SK-N-SH treated with all-trans-retinoic acid at 6 μM for 48 hours (cell line): ENCODE data around the gene KIAA0513.

Experiments
- ATAC-seq: fragments of 200-7000 bp; cut with Tn5 transposase; 3 replicates; pipeline ENCODE4 v1.9.1; 2020; ENCODE audit warnings: mild to moderate bottlenecking, moderate library complexity
- ARNTL ChIP-seq: fragments of 450-650 bp; formaldehyde crosslinking; IDR thresholded peaks from 2 replicates; pipeline ENCODE4 v1.5.0; 2020; ENCODE audit warnings: low read depth, mild to moderate bottlenecking, moderate library complexity, borderline replicate concordance
- BACH2 ChIP-seq: fragments of 250-450 bp; sonication (Bioruptor Pico); IDR thresholded peaks from 2 replicates; pipeline ENCODE4 v1.9.0; 2021; ENCODE audit warnings: mild to moderate bottlenecking, borderline replicate concordance
- CREB5 ChIP-seq: fragments of 250-450 bp; sonication (Bioruptor Pico); IDR thresholded peaks from 2 replicates; pipeline ENCODE4 v1.5.1; 2020; ENCODE audit warnings: low read depth, mild to moderate bottlenecking, moderate library complexity
- CSDC2 ChIP-seq: fragments of 250-450 bp; sonication (Bioruptor Pico); IDR thresholded peaks from 2 replicates; pipeline ENCODE4 v1.5.0; 2020; ENCODE audit warnings: mild to moderate bottlenecking, moderate library complexity
- ESRRG ChIP-seq: fragments of 250-450 bp; sonication (Bioruptor Pico); IDR thresholded peaks from 2 replicates; pipeline ENCODE4 v1.6.1; 2021; ENCODE audit warnings: mild to moderate bottlenecking
- GLIS3 ChIP-seq: fragments of 250-450 bp; sonication (Bioruptor Pico); IDR thresholded peaks from 2 replicates; pipeline ENCODE4 v1.5.0; 2020; ENCODE audit warnings: mild to moderate bottlenecking, moderate library complexity
- OSR1 ChIP-seq: fragments of 250-450 bp; sonication (Bioruptor Pico); IDR thresholded peaks from 2 replicates; pipeline ENCODE4 v1.8.0; 2022; ENCODE audit warnings: moderate library complexity, mild to moderate bottlenecking, inconsistent platforms
- PPARA ChIP-seq: fragments of 250-450 bp; sonication (Bioruptor Pico); IDR thresholded peaks from 2 replicates; pipeline ENCODE4 v1.5.0; 2020; ENCODE audit warnings: mild to moderate bottlenecking, borderline replicate concordance
- RARB ChIP-seq: fragments of 250-450 bp; sonication (Bioruptor Pico); IDR thresholded peaks from 2 replicates; pipeline ENCODE4 v1.8.0; 2021; ENCODE audit warnings: mild to moderate bottlenecking, moderate library complexity
- SNAI2 ChIP-seq: fragments of 250-450 bp; sonication (Bioruptor Pico); IDR thresholded peaks from 2 replicates; pipeline ENCODE4 v1.5.0; 2020; ENCODE audit warnings: mild to moderate bottlenecking, moderate library complexity
- TOX ChIP-seq: fragments of 250-450 bp; sonication (Bioruptor Pico); IDR thresholded peaks from 2 replicates; pipeline ENCODE4 v1.8.0; 2021; ENCODE audit warnings: mild to moderate bottlenecking, moderate library complexity, borderline replicate concordance
- ZC3H10 ChIP-seq: fragments of 250-450 bp; sonication (Bioruptor Pico); IDR thresholded peaks from 2 replicates; pipeline ENCODE4 v1.5.1; 2021; ENCODE audit warnings: mild to moderate bottlenecking, moderate library complexity
- ZFP30 ChIP-seq: fragments of 450-650 bp; formaldehyde crosslinking; IDR thresholded peaks from 2 replicates; pipeline ENCODE4 v1.5.0; 2022; ENCODE audit warnings: mild to moderate bottlenecking, moderate library complexity
- ZNF565 ChIP-seq: fragments of 450-650 bp; formaldehyde crosslinking; conservative IDR thresholded peaks from 2 replicates; pipeline ENCODE4 v1.5.0; 2020; ENCODE audit warnings: low read depth, mild to moderate bottlenecking, moderate library complexity
- ZNF8 ChIP-seq: fragments of 450-650 bp; formaldehyde crosslinking; IDR thresholded peaks from 2 replicates; pipeline ENCODE4 v1.5.0; 2020; ENCODE audit warnings: mild to moderate bottlenecking, moderate library complexity
- TF ChIP-seq, protein P1 (sequence below): fragments of 250-450 bp; sonication (Bioruptor Pico); IDR thresholded peaks from 2 replicates; pipeline ENCODE4 v1.8.0; 2021; ENCODE audit warnings: low read depth, mild to moderate bottlenecking, moderate library complexity, borderline replicate concordance
- TF ChIP-seq, protein P2 (sequence below): fragments of 250-450 bp; sonication (Bioruptor Pico); IDR thresholded peaks from 2 replicates; pipeline ENCODE4 v1.8.0; 2020; ENCODE audit warnings: mild to moderate bottlenecking, moderate library complexity, borderline replicate concordance
- TF ChIP-seq, protein P3 (sequence below): fragments of 250-450 bp; sonication (Bioruptor Pico); IDR thresholded peaks from 2 replicates; pipeline ENCODE4 v1.5.1; 2021; ENCODE audit warnings: mild to moderate bottlenecking, moderate library complexity
- TF ChIP-seq, protein P4 (sequence below): fragments of 250-450 bp; sonication (Bioruptor Pico); IDR thresholded peaks from 2 replicates; pipeline ENCODE4 v1.5.0; 2020; ENCODE audit warnings: mild to moderate bottlenecking, moderate library complexity

KIAA0513 gene

GRCh38 chr16:85123891-85124635, 96.5 kb downstream of the KIAA0513 start:
- TF ChIP-seq CREB5 (no peak), OSR1 (CRISPR knock-in tag) (no peak)
- TF ChIP-seq, protein P1, sequence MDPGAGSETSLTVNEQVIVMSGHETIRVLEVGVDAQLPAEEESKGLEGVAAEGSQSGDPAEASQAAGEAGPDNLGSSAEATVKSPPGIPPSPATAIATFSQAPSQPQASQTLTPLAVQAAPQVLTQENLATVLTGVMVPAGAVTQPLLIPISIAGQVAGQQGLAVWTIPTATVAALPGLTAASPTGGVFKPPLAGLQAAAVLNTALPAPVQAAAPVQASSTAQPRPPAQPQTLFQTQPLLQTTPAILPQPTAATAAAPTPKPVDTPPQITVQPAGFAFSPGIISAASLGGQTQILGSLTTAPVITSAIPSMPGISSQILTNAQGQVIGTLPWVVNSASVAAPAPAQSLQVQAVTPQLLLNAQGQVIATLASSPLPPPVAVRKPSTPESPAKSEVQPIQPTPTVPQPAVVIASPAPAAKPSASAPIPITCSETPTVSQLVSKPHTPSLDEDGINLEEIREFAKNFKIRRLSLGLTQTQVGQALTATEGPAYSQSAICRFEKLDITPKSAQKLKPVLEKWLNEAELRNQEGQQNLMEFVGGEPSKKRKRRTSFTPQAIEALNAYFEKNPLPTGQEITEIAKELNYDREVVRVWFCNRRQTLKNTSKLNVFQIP (CRISPR knock-in tag), result no peak
- ATAC-seq, result peak; percentile 29

- no peak for ATAC-seq
- TF ChIP-seq BACH2 (peak; percentile 78; the same call in 1 of the 2 replicates), RARB (CRISPR knock-in tag) (no peak), ZNF565 (CRISPR knock-in tag) (no peak), ZNF8 (peak; percentile 93), ZFP30 (CRISPR knock-in tag) (no peak)
- TF ChIP-seq, all 23 proteins: peak for 2
These were observed 97.2 kb downstream of the KIAA0513 start for GRCh38 chr16:85124636-85125346.

DNA sequence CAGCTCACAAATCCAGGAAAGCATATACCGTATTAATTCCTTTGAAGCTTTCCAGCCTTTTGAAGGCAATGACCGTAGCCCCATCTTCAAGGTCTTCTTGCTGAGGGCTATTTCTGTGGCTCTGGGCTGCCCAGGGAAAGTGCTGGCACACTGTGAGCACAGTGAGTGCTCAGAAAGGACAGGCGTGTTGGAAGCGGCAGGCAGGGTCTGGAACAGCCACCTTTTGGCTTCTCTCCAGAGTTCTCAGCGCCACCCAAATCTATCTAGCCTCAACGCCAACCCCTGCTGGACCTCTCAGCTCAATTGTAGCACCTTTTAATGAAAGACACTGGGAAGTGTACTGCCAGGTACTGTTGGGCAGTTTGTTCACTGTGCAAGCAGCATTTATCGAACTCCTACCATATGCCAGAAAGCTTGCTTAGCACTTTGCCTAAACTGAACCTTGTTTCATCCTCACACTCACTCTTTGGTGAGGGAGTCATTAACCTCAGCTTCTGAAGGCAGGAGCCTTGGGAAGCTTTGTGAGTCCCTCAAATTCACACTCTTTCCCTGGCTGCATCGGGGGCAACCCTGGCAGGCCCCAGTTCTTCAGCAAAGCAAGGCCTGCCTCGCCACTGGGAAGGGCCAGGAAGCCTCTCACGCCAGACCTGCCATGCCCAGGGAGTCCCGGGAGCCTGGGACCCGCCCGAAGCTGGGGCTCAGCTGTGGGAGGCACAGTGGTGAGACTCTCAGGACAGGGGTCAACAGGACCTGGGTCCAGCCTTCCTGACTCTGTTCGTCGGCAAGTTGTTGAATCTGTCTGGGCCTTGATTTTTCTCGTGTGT, 98.2 kb downstream of the KIAA0513 start:
- no peak for ATAC-seq
- TF ChIP-seq, protein P2, sequence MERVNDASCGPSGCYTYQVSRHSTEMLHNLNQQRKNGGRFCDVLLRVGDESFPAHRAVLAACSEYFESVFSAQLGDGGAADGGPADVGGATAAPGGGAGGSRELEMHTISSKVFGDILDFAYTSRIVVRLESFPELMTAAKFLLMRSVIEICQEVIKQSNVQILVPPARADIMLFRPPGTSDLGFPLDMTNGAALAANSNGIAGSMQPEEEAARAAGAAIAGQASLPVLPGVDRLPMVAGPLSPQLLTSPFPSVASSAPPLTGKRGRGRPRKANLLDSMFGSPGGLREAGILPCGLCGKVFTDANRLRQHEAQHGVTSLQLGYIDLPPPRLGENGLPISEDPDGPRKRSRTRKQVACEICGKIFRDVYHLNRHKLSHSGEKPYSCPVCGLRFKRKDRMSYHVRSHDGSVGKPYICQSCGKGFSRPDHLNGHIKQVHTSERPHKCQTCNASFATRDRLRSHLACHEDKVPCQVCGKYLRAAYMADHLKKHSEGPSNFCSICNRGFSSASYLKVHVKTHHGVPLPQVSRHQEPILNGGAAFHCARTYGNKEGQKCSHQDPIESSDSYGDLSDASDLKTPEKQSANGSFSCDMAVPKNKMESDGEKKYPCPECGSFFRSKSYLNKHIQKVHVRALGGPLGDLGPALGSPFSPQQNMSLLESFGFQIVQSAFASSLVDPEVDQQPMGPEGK (CRISPR knock-in tag), result no peak
- no peak for TF ChIP-seq CSDC2
- TF ChIP-seq CREB5, result no peak
- TF ChIP-seq SNAI2 (CRISPR knock-in tag), result no peak
- no peak for TF ChIP-seq PPARA (CRISPR knock-in tag)
- TF ChIP-seq, protein P3, sequence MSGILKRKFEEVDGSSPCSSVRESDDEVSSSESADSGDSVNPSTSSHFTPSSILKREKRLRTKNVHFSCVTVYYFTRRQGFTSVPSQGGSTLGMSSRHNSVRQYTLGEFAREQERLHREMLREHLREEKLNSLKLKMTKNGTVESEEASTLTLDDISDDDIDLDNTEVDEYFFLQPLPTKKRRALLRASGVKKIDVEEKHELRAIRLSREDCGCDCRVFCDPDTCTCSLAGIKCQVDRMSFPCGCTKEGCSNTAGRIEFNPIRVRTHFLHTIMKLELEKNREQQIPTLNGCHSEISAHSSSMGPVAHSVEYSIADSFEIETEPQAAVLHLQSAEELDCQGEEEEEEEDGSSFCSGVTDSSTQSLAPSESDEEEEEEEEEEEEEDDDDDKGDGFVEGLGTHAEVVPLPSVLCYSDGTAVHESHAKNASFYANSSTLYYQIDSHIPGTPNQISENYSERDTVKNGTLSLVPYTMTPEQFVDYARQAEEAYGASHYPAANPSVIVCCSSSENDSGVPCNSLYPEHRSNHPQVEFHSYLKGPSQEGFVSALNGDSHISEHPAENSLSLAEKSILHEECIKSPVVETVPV (CRISPR knock-in tag), result no peak
- TF ChIP-seq ARNTL (CRISPR knock-in tag), result no peak
- TF ChIP-seq ZC3H10 (CRISPR knock-in tag), result no peak
- TF ChIP-seq, protein P4, sequence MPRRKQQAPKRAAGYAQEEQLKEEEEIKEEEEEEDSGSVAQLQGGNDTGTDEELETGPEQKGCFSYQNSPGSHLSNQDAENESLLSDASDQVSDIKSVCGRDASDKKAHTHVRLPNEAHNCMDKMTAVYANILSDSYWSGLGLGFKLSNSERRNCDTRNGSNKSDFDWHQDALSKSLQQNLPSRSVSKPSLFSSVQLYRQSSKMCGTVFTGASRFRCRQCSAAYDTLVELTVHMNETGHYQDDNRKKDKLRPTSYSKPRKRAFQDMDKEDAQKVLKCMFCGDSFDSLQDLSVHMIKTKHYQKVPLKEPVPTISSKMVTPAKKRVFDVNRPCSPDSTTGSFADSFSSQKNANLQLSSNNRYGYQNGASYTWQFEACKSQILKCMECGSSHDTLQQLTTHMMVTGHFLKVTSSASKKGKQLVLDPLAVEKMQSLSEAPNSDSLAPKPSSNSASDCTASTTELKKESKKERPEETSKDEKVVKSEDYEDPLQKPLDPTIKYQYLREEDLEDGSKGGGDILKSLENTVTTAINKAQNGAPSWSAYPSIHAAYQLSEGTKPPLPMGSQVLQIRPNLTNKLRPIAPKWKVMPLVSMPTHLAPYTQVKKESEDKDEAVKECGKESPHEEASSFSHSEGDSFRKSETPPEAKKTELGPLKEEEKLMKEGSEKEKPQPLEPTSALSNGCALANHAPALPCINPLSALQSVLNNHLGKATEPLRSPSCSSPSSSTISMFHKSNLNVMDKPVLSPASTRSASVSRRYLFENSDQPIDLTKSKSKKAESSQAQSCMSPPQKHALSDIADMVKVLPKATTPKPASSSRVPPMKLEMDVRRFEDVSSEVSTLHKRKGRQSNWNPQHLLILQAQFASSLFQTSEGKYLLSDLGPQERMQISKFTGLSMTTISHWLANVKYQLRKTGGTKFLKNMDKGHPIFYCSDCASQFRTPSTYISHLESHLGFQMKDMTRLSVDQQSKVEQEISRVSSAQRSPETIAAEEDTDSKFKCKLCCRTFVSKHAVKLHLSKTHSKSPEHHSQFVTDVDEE (CRISPR knock-in tag), result no peak
- TF ChIP-seq GLIS3 (CRISPR knock-in tag), result no peak
- TF ChIP-seq OSR1 (CRISPR knock-in tag), result no peak
- TF ChIP-seq BACH2, result no peak
- TF ChIP-seq TOX (CRISPR knock-in tag), result no peak
- TF ChIP-seq ZFP30 (CRISPR knock-in tag), result no peak
- TF ChIP-seq ESRRG (CRISPR knock-in tag), result no peak
- TF ChIP-seq, protein P1 (CRISPR knock-in tag), result no peak
